Psoas muscle (tissue), 8 donors: ENCODE measurements around the gene TPCN1. TPM values are rescaled to one million over a fixed set of nuclear protein-coding genes. Genes with fewer than 3 reads are reported as not detected.
A peak's percentile ranks its signal among the peaks of the same experiment; 100 is the strongest.

Experiments used
- ATAC-seq, 4 donors: fragments of 200-7000 bp; cut with Tn5 transposase; one replicate each; pipeline ENCODE4 v1.9.1; 2020; ENCODE audit warnings: moderate library complexity in 3 of 4, mild to moderate bottlenecking in 2 of 4
- DNase-seq, 2 donors: peaks; one replicate each; pipeline ENCODE4 v3.0.0-alpha.2; 2020
- H3K27ac ChIP-seq: fragments of 200-600 bp; one replicate; pipeline ENCODE4 v1.8.0; 2022
- H3K27me3 ChIP-seq, 3 donors: fragments of 200-600 bp in 1 of 3; one replicate each; pipeline versions ENCODE4 v1.6.1 to v1.8.0; 2013 to 2022; ENCODE audit warnings: low read length in 2 of 3, mild to moderate bottlenecking in 2 of 3, moderate library complexity in 1 of 3; ENCODE audit not compliant: insufficient read depth in 3 of 3
- H3K36me3 ChIP-seq, 2 donors: fragments of 200-600 bp in 1 of 2; one replicate each; pipeline versions ENCODE4 v1.6.1 to v1.8.0; 2013 to 2022; ENCODE audit warnings: low read depth in 1 of 2, mild to moderate bottlenecking in 1 of 2, moderate library complexity in 1 of 2; ENCODE audit not compliant: insufficient read depth in 1 of 2
- H3K4me1 ChIP-seq: fragments of 200-600 bp; one replicate; pipeline ENCODE4 v1.8.0; 2022
- H3K4me3 ChIP-seq: fragments of 200-600 bp; one replicate; pipeline ENCODE4 v1.8.0; 2022; ENCODE audit warnings: mild to moderate bottlenecking
- H3K9me3 ChIP-seq: fragments of 200-600 bp; one replicate; pipeline ENCODE4 v1.8.0; 2022
- CTCF ChIP-seq: fragments of 200-600 bp; IDR thresholded peaks from one replicate; pipeline ENCODE4 v1.8.0; 2022; ENCODE audit warnings: antibody characterized with exemption
- WGBS, 3 donors: extraction: QIAGEN DNeasy Blood & Tissue Kit; methylation state at CpG; one replicate each; pipeline versions ENCODE4 v1.1.6 to v1.1.7; 2013; 5-methylcytosine and 5-hydroxymethylcytosine counted together
- intact Hi-C, 2 donors: fragments of 100-400 bp; cut with DNase I; formaldehyde crosslinking; loops; one replicate each; pipeline versions ENCODE4 v1.11.0 to v1.14.2; 2022
- polyA plus RNA-seq, 3 donors: library from polyadenylated mRNA; stranded (reverse); fragments of 200-250 nt; gene quantifications; one replicate each; pipeline ENCODE4 v1.2.3, GENCODE V29; 2013
- total RNA-seq, 4 donors: library from RNA; stranded (reverse); fragmentation: NEBNext Ultra II Directional in 2 of 4; extraction: Animal tissue kit (Norgen Biotek cat#: 25700) in 2 of 4; gene quantifications; one replicate each; pipeline versions ENCODE4 v1.2.1 to v1.2.4, GENCODE V29; 2021 to 2023
- donor health status: healthy with polysubstance abuse.
- donor health status: DM: no; HTN: no; CAD: no; lungs with moderate emphysema.
- donor health status: Bipolar disorder and iron deficiency.
- donor health status: healthy.
- donor health status: DM: yes; HTN: yes; CAD: no.
- donor health status: DM: no; HTN: no; CAD: no.
- donor health status: DM: no; HTN: no; CAD: no.
- donor health status: DM: yes; HTN: yes; CAD: no.

Gene TPCN1
- total and polyA plus RNA-seq, 7 donors, result 7.6 to 36.2 (median 25.2) TPM

GRCh38 chr12:113347107-113347506, 125.8 kb downstream of the TPCN1 start:
- DNase-seq (no peak), ATAC-seq (no peak)
- no peaks in the 10 kb centered on the region for H3K4me1 ChIP-seq
- H3K4me3 ChIP-seq, result no peak overlapping the region
- no peak overlapping the region for H3K27ac ChIP-seq
- no peaks in the 10 kb centered on the region for H3K27me3 ChIP-seq
- no peak for TF ChIP-seq CTCF
- no peaks in the 10 kb centered on the region for H3K9me3 ChIP-seq
- H3K36me3 ChIP-seq, result no peaks in the 10 kb centered on the region
- intact Hi-C loops, result no loop called here
- WGBS, 3 donors, result 91 to 97% (median 92%) methylated on average over 3 of the region's 3 CpGs

GRCh38 chr12:113347892-113348291, 126.6 kb downstream of the TPCN1 start:
- H3K27me3 ChIP-seq, result no peaks in the 10 kb centered on the region
- ATAC-seq (no peak), DNase-seq (peak in 1 of 2 donors; percentile 1)
- WGBS, 3 donors, result 51 to 74% (median 65%) methylated on average over 2 of the region's 2 CpGs
- no peaks in the 10 kb centered on the region for H3K9me3 ChIP-seq
- H3K27ac ChIP-seq, result no peak overlapping the region
- intact Hi-C loops, result no loop called here
- no peaks in the 10 kb centered on the region for H3K36me3 ChIP-seq
- no peak for TF ChIP-seq CTCF
- H3K4me1 ChIP-seq, result no peaks in the 10 kb centered on the region
- H3K4me3 ChIP-seq, result no peak overlapping the region

Other genes with a start within 250 kb of the TPCN1 start
- 1 to 10 TPM; 2.1 to 8.4 (median 3.7) TPM for gene OAS2, start 242.9 kb upstream of the TPCN1 start, total RNA-seq
- gene OAS2, start 242.9 kb upstream of the TPCN1 start, polyA plus RNA-seq, result 1 to 10 TPM; 1.5 to 1.8 (median 1.7) TPM
- 1 to 10 TPM in 2 of 4 donors, under 1 TPM in 2; 0.49 to 2.4 (median 1.2) TPM for gene DTX1, start 164.7 kb upstream of the TPCN1 start, total RNA-seq
- gene DTX1, start 164.7 kb upstream of the TPCN1 start, polyA plus RNA-seq, result under 1 TPM; 0.59 to 0.86 (median 0.69) TPM
- under 1 TPM in 1 of 4 donors, not detected in 3; 0.89 TPM for gene RASAL1, start 85.7 kb upstream of the TPCN1 start, total RNA-seq
- gene RASAL1, start 85.7 kb upstream of the TPCN1 start, polyA plus RNA-seq, result not detected
- not detected for gene CFAP73, start 71.7 kb upstream of the TPCN1 start, total RNA-seq
- gene CFAP73, start 71.7 kb upstream of the TPCN1 start, polyA plus RNA-seq, result under 1 TPM; 0.17 to 0.35 (median 0.30) TPM
- gene DDX54, start 36.0 kb upstream of the TPCN1 start, total RNA-seq, result 10 to 100 TPM; 61.9 to 93.5 (median 81.5) TPM
- 10 to 100 TPM; 53.6 to 88.7 (median 53.7) TPM for gene DDX54, start 36.0 kb upstream of the TPCN1 start, polyA plus RNA-seq
- 10 to 100 TPM; 13.0 to 19.4 (median 14.7) TPM for gene RITA1, start 35.7 kb upstream of the TPCN1 start, total RNA-seq
- 10 to 100 TPM; 13.7 to 28.5 (median 15.5) TPM for gene RITA1, start 35.7 kb upstream of the TPCN1 start, polyA plus RNA-seq
- 10 to 100 TPM in 1 of 4 donors, 1 to 10 TPM in 3; 7.6 to 10.3 (median 9.5) TPM for gene SLC8B1, start 113.6 kb downstream of the TPCN1 start, total RNA-seq
- gene SLC8B1, start 113.6 kb downstream of the TPCN1 start, polyA plus RNA-seq, result 1 to 10 TPM; 5.7 to 9.6 (median 5.7) TPM
- gene PLBD2, start 137.1 kb downstream of the TPCN1 start, total RNA-seq, result 10 to 100 TPM; 15.7 to 21.4 (median 20.1) TPM
- 10 to 100 TPM in 1 of 3 donors, 1 to 10 TPM in 2; 5.2 to 14.0 (median 8.3) TPM for gene PLBD2, start 137.1 kb downstream of the TPCN1 start, polyA plus RNA-seq
- under 1 TPM in 2 of 4 donors, not detected in 2; 0.63 to 0.91 TPM for gene SDS, start 182.4 kb downstream of the TPCN1 start, total RNA-seq
- under 1 TPM in 2 of 3 donors, not detected in 1; 0.05 to 0.13 TPM for gene SDS, start 182.4 kb downstream of the TPCN1 start, polyA plus RNA-seq
- 1 to 10 TPM in 2 of 4 donors, under 1 TPM in 2; 0.89 to 6.0 (median 2.2) TPM for gene SDSL, start 200.9 kb downstream of the TPCN1 start, total RNA-seq
- 1 to 10 TPM in 1 of 3 donors, under 1 TPM in 2; 0.48 to 2.1 (median 0.53) TPM for gene SDSL, start 200.9 kb downstream of the TPCN1 start, polyA plus RNA-seq